Heart right ventricle (tissue), 16 donors: ENCODE measurements around the gene COL5A2. TPM values are rescaled to one million over a fixed set of nuclear protein-coding genes. Genes with fewer than 3 reads are reported as not detected.

ENCODE experiments used
- ATAC-seq, 8 donors: fragments of 200-7000 bp; cut with Tn5 transposase; one replicate each; pipeline ENCODE4 v1.9.1; 2020; ENCODE audit warnings: mild to moderate bottlenecking in 8 of 8, moderate library complexity in 8 of 8, moderate number of reproducible peaks in 1 of 8
- DNase-seq, 2 donors: peaks; one replicate each; pipeline ENCODE4 v3.0.0-alpha.2; 2020
- H3K27ac ChIP-seq, 10 donors: fragments of 200-600 bp; sonication (generic) in 2 of 10; one replicate each; pipeline versions ENCODE4 v1.5.0 to v1.8.0; 2020 to 2022; ENCODE audit warnings: mild to moderate bottlenecking in 3 of 10
- H3K27me3 ChIP-seq, 7 donors: fragments of 200-600 bp; one replicate each; pipeline ENCODE4 v1.8.0; 2021 to 2022; ENCODE audit warnings: mild to moderate bottlenecking in 2 of 7
- H3K36me3 ChIP-seq, 9 donors: fragments of 200-600 bp; sonication (generic) in 1 of 9; one replicate each; pipeline versions ENCODE4 v1.5.0 to v1.8.0; 2020 to 2022; ENCODE audit warnings: mild to moderate bottlenecking in 2 of 9
- H3K4me1 ChIP-seq, 9 donors: fragments of 200-600 bp; sonication (generic) in 1 of 9; one replicate each; pipeline versions ENCODE4 v1.5.0 to v1.8.0; 2020 to 2022; ENCODE audit warnings: mild to moderate bottlenecking in 4 of 9
- H3K4me3 ChIP-seq, 10 donors: fragments of 200-600 bp; sonication (generic) in 2 of 10; one replicate each; pipeline versions ENCODE4 v1.5.0 to v1.8.0; 2020 to 2022; ENCODE audit warnings: mild to moderate bottlenecking in 7 of 10, moderate library complexity in 2 of 10
- H3K9me3 ChIP-seq, 11 donors: fragments of 200-600 bp in 10 of 11; sonication (generic) in 2 of 11; one replicate each; pipeline versions ENCODE4 v1.5.0 to v1.8.0; 2013 to 2022; ENCODE audit warnings: mild to moderate bottlenecking in 2 of 11, control low read depth in 1 of 11, moderate library complexity in 1 of 11
- CTCF ChIP-seq, 9 donors: fragments of 200-600 bp; sonication (generic) in 2 of 9; IDR thresholded peaks; one replicate each; pipeline versions ENCODE4 v1.5.0 to v1.8.0; 2021 to 2022; ENCODE audit warnings: antibody characterized with exemption in 9 of 9, mild to moderate bottlenecking in 5 of 9, moderate library complexity in 1 of 9
- WGBS, 2 donors: extraction: QIAGEN DNeasy Blood & Tissue Kit; methylation state at CpG; one replicate each; pipeline ENCODE4 v1.1.7; 2013; ENCODE audit warnings: inconsistent platforms in 1 of 2; 5-methylcytosine and 5-hydroxymethylcytosine counted together
- intact Hi-C, 10 donors: fragments of 100-400 bp; cut with DNase I; formaldehyde crosslinking; loops; one replicate each; pipeline versions ENCODE4 v1.11.1 to v1.14.2; 2022
- polyA plus RNA-seq, 2 donors: library from polyadenylated mRNA; stranded (reverse); fragments of 200-250 nt; gene quantifications; one replicate each; pipeline ENCODE4 v1.2.3, GENCODE V29; 2013
- total RNA-seq, 10 donors: library from RNA; stranded (reverse); fragmentation: NEBNext Ultra II Directional in 3 of 10; extraction: Animal tissue kit (Norgen Biotek cat#: 25700) in 3 of 10; gene quantifications; one replicate each; pipeline versions ENCODE4 v1.2.1 to v1.2.4, GENCODE V29; 2021 to 2023
- donor health status: Arrhythmogenic right ventricular cardiomyopathy.
- donor health status: ischemic (EF 13 %, LVEDD 7.1; RV severe dilation, severe dysfunction).
- donor health status: healthy with polysubstance abuse.
- donor health status: DM: no; HTN: yes; CAD: no.
- donor health status: DM: no; HTN: no; CAD: no.
- donor health status: ischemic (EF 25% LVEDD 6.9; RV normal size, moderate dysfunction).
- donor health status: ischemic (EF 25% LVEDD 5.7; RV mildly dilated, moderate dysfunction).
- donor health status: healthy.
- donor health status: DM: yes; HTN: yes; CAD: no.
- donor health status: Ischemic cardiomyopathy.
- donor health status: ischemic (EF 35%, LVEDD 5.7; RV mildly dilated, moderate dysfunction).
- donor health status: nonischemic (EF 11% LVEDD 7.7; RV severe dilation, severe dysfunction).
- donor health status: DM: yes; HTN: yes; CAD: no.
- donor health status: PGD.
- donor health status: ischemic (EF 29% LVEDD 5.4; RV normal size, mild dysfunction).
- donor health status: nonischemic (EF 23%, LVEDD 6.1; RV moderate dilation, normal function).

COL5A2 gene
- total and polyA plus RNA-seq, 12 donors = 4.8 to 44.7 (median 8.7) TPM

GRCh38 chr2:189010536-189010935 is 169.0 kb downstream of the COL5A2 start:
- intact Hi-C loops = no loop called here
- Histone ChIP-seq H3K27ac (no peak overlapping the region), H3K27me3 (no peaks in the 10 kb centered on the region), H3K4me3 (no peak overlapping the region), H3K9me3 (no peaks in the 10 kb centered on the region), H3K36me3 (peaks cover 0 to 75% (median 6%) of the 10 kb centered on the region in 9 donors), H3K4me1 (peaks cover 0 to 10% (median 0%) of the 10 kb centered on the region in 9 donors)
- ATAC-seq (no peak), DNase-seq (no peak)
- 63 to 66% methylated on average over 6 of the region's 6 CpGs for WGBS, 2 donors
- TF ChIP-seq CTCF (IDR thresholded peaks at IDR 0.05) = no peak

GRCh38 chr2:189008555-189009262 is 170.9 kb downstream of the COL5A2 start:
- no peak overlapping the region for H3K27ac ChIP-seq
- no peak for DNase-seq
- no peak overlapping the region for H3K4me3 ChIP-seq
- 88 to 92% methylated on average over 9 of the region's 9 CpGs for WGBS, 2 donors
- H3K9me3 ChIP-seq = no peaks in the 10 kb centered on the region
- H3K27me3 ChIP-seq = no peaks in the 10 kb centered on the region
- H3K36me3 ChIP-seq = peaks cover 0 to 93% (median 12%) of the 10 kb centered on the region in 9 donors
- H3K4me1 ChIP-seq = no peaks in the 10 kb centered on the region
- no peak for TF ChIP-seq CTCF (IDR thresholded peaks at IDR 0.05)
- intact Hi-C loops = no loop called here
- ATAC-seq = no peak

- Histone ChIP-seq H3K4me3 (no peak overlapping the region), H3K4me1 (no peaks in the 10 kb centered on the region), H3K36me3 (peaks cover 0 to 100% (median 7%) of the 10 kb centered on the region in 9 donors), H3K27me3 (no peaks in the 10 kb centered on the region), H3K9me3 (no peaks in the 10 kb centered on the region), H3K27ac (peak overlapping the region in 1 of 10 donors; percentile 13)
- peak in 1 of 8 donors; percentile 50 for ATAC-seq
- no peak for DNase-seq
- WGBS, 2 donors = 21 to 31% methylated on average over 1 of the region's 1 CpG
- no peak for TF ChIP-seq CTCF (IDR thresholded peaks at IDR 0.05)
- intact Hi-C loops = no loop called here
Observed at GRCh38 chr2:189002079-189002478, 177.5 kb downstream of the COL5A2 start.

GRCh38 chr2:189000221-189000620 is 179.3 kb downstream of the COL5A2 start:
- H3K4me3 ChIP-seq = no peak overlapping the region
- ATAC-seq (no peak), DNase-seq (no peak)
- TF ChIP-seq CTCF (IDR thresholded peaks at IDR 0.05) = no peak
- H3K27me3 ChIP-seq = no peaks in the 10 kb centered on the region
- no peak overlapping the region for H3K27ac ChIP-seq
- no peaks in the 10 kb centered on the region for H3K9me3 ChIP-seq
- intact Hi-C loops = no loop called here
- H3K36me3 ChIP-seq = peaks cover 0 to 100% (median 13%) of the 10 kb centered on the region in 9 donors
- H3K4me1 ChIP-seq = no peaks in the 10 kb centered on the region
